ENCODE measurements around the gene INPP5K. TPM values are rescaled to one million over a fixed set of nuclear protein-coding genes. Genes with fewer than 3 reads are reported as not detected.
A peak's percentile ranks its signal among the peaks of the same experiment; 100 is the strongest.

INPP5K gene
- total RNA-seq, 1 experiment from 2014 or later = 29.4 TPM

GRCh38 chr17:1455291-1455796, 61.1 kb downstream of the INPP5K start:
- H4K20me1 ChIP-seq (ENCODE audit: control insufficient read depth, insufficient read depth, insufficient read length) = no peaks in the 10 kb centered on the region
- H3K4me3 Mint-ChIP-seq = peak overlapping the region; percentile 96 to 98

More at GRCh38 chr17:1455291-1455796, 61.1 kb downstream of the INPP5K start:
- Histone ChIP-seq H2AFZ (ENCODE audit: low read length) (no peak overlapping the region), H2BK15ac (ENCODE audit: low read depth, low read length) (no peak overlapping the region), H3K9me3 (ENCODE audit: control insufficient read depth, low read depth, low read length) (no peaks in the 10 kb centered on the region), H3K79me1 (ENCODE audit: insufficient read depth, low read depth, low read length, poor library complexity, severe bottlenecking) (peaks cover 5% of the 10 kb centered on the region), H4K8ac (replicated peaks; ENCODE audit: insufficient read length, low read depth, low read length) (no peak overlapping the region), H2BK12ac (ENCODE audit: insufficient read length, low read depth, low read length) (no peak overlapping the region), H3K4ac (ENCODE audit: low read depth, low read length) (no peak overlapping the region), H3K9ac (ENCODE audit: extremely low read depth, insufficient read length, low read length) (peak overlapping the region; percentile 78), H3K14ac (ENCODE audit: insufficient read depth, low read length) (peak overlapping the region; percentile 92), H4K5ac (ENCODE audit: insufficient read length, low read depth, low read length) (no peak overlapping the region), H3K4me1 (ENCODE audit: insufficient read depth, low read length) (no peaks in the 10 kb centered on the region; the same call in 1 of the 2 replicates), H3K23me2 (ENCODE audit: insufficient read length, low read depth, low read length, poor library complexity, severe bottlenecking) (peaks cover 8% of the 10 kb centered on the region), H2AK5ac (ENCODE audit: insufficient read length, low read length) (no peak overlapping the region), H3K56ac (ENCODE audit: insufficient read length, low read depth, low read length) (no peak overlapping the region), H3T11ph (ENCODE audit: low read length) (no peak overlapping the region), H3K4me2 (ENCODE audit: insufficient read depth, insufficient read length, low read length) (peak overlapping the region; percentile 97), H2BK5ac (ENCODE audit: insufficient read length, low read length) (no peak overlapping the region), H4K91ac (ENCODE audit: insufficient read length, low read depth, low read length) (no peak overlapping the region), H3K79me2 (ENCODE audit: insufficient read depth, low read length) (peaks cover 30% of the 10 kb centered on the region), H2BK20ac (ENCODE audit: low read depth, low read length, poor library complexity, severe bottlenecking) (no peak overlapping the region), H3K23ac (ENCODE audit: insufficient read length, low read depth, low read length) (no peak overlapping the region), H3K18ac (ENCODE audit: insufficient read length, low read depth, low read length) (peak overlapping the region; percentile 56), H3K27ac (ENCODE audit: insufficient read length, low read depth, low read length) (no peak overlapping the region), H3K27me3 (ENCODE audit: insufficient read depth, low read length) (no peaks in the 10 kb centered on the region), H2BK120ac (ENCODE audit: low read depth, low read length, poor library complexity, severe bottlenecking) (no peak overlapping the region)
- Mint-ChIP-seq H3K9me3 (no peaks in the 10 kb centered on the region), H3K36me3 (ENCODE audit: insufficient read depth in 1 of 3, low read depth in 3 of 3) (peaks cover 4 to 29% (median 19%) of the 10 kb centered on the region in 3 experiments; a peak in 6 of 7 replicates), H3K27ac (peak overlapping the region; percentile 16 to 97 (median 41); a peak in 4 of 7 replicates), H3K27me3 (ENCODE audit: low read depth) (no peaks in the 10 kb centered on the region; the same call in none of the 2 replicates), H3K4me1 (peaks cover 12 to 14% of the 10 kb centered on the region in 2 experiments)
- WGBS (ENCODE audit: extremely low coverage, insufficient read length, low lambda C conversion rate) = no CpG with 5 or more reads among the region's 31 CpGs
- peak; percentile 78 for DNase-seq
- TF ChIP-seq CTCF (conservative IDR thresholded peaks at IDR 0.05) = peak; percentile 67

All from H9 (cell line).